GM19452 (cell line): ENCODE results near the gene ALDOA.
A peak's percentile ranks its signal among the peaks of the same experiment; 100 is the strongest.
"Not testable (repeated sequence)": the region's sequence is repeated elsewhere in the genome, so short reads cannot be mapped to it uniquely, and the experiment has no call there.

ENCODE experiments used
- ATAC-seq: cut with Tn5 transposase; IDR thresholded peaks from one replicate; pipeline ENCODE4 v1.9.1; 2021; ENCODE audit not compliant: unreplicated experiment

ALDOA gene

DNA sequence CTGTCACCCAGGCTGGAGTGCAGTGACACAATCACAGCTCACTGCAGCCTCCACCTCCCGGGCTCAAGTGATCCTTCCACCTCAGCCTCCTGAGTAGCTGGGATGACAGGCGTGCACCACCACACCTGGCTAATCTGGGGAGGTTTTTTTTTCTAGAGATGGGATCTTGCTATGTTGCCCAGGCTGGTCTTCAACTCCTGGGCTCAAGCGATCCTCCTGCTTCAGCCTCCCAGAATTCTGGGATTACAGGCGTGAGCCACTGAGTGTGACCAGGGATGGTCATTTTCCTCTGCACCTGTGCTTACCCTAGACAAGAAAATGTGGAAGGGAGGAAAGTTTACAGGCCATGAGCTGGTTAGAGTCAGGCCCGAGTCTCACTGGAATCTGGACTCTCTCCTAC lies 24.9 kb upstream of the ALDOA start:
- not testable (repeated sequence) for ATAC-seq

DNA sequence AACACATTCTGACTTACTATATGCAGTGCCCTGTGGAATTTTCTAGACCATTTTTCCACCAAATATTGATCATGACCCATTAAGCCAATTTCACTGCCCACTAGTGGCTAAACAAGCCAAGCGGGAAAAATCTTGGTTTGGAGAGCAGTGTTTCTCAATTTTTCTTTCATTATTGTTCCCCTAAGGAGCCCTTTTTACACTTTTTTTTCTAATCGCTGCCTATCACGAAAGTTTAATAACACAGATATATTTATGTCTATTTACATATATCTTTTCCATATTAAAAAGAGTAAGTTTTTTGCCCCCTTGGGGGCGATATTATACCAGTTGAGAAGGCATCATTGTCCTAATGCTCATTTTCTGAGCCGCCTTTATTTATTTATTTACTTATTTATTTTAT lies 23.7 kb upstream of the ALDOA start:
- no peak for ATAC-seq

DNA sequence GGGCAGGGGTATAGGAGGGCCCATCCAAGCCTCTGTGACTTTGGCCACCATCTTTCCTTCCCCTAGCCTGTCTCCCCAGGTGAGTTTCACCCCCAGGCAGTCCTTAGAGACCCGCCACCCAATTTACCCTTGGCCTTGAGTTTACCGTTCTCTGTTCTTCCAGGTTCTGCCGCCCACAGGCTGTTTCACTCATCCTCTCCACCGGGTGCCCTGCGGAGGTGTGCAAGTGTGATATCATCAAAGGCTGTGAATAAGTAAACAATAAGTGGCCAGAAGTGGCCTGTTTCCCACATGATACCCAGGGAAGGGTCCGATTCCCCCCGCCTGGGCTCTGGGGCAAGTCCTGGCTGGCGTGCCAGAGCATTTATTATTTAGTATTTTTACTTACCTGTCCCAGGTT lies 19.4 kb upstream of the ALDOA start:
- no peak for ATAC-seq

DNA sequence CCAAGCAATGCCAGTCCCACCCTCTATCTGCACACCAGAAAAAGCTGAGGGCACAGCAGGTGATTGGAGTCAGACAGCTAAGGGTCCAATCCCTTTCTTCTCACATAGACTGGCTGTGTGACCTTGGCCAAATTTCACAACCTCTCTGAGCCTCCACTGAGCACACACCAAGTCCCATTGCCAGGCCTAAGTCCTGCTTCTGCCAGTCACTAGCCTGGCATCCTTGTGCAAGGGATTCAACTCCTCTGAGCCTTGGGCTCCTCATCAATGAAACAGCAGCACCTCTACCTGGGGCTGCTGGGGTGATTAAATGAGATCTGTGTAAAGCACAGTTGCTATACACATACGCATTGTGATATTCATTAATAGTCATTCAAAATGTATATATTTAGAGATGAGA lies 19.0 kb upstream of the ALDOA start:
- ATAC-seq = no peak

DNA sequence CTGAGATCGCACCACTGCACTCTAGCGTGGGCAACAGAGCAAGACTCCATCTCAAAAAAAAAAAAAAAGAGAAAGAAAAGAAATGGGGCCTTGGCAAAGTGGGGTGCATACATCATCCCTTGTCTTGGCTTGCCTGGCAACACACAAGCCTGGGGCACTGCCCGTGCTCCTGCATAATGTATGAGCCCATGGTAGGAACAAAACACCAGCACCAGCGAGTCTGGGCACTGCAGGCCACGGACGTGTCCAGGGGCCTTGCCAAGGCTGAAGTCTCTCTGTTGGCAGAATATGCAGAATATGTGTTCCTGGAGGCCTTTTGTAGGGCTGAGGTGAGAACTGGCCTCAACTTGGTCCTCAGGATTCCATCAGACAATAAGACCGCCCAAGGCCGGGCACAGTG lies 15.7 kb upstream of the ALDOA start:
- ATAC-seq = no peak

DNA sequence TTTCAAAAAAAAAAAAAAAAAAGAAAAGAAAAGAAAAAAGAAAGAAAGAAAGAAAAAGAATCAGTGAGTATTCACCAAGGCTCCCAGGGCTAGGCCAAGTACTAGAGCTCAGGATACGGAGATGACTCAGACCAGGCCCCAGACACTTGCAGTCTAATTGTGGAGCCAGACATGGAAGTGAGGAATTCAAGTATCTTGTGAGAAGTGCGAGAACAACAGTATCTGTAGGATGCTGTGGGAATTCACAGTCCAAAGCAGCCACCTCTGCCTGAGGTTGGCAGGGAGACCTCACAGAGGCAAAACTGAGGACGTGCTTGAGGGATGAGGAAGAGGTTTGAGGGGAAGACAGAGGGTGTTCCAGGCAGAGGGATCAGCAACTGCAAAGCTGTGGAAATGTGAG lies 14.0 kb upstream of the ALDOA start:
- no peak for ATAC-seq

DNA sequence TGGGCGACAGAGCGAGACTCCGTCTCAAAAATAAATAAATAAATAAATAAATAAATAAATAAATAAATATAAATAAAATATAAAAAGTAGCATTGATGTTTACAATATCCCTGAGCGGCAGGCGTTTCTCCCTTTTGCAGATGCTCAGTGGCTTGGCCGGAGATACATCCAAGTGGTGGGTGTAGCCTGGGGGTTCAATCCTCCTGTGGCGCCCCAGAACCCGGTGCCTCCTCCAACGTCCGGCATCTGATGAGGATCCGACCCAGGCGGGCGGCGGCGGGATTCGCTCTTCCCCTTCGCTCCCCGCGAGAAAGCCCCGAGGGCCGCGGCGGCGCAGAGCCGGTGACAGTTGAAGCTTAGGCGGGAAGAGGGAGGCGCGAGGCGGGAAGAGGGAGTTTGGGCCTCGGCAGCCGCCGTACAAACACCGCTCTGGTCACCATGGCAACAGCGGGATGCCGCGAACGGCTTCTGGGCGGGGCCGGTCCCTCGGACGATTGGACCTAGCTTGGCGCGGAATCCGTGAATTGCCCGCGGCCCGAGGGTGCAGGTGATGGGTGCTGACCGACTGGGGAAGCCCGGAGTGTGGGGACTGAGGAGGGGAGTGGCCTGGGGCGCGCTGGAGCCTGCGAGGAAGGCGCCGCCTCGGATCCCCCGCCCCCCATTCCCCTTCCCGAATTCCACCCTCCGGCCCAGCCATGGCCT lies 12.7 kb upstream of the ALDOA start:
- ATAC-seq = peak; percentile 73

DNA sequence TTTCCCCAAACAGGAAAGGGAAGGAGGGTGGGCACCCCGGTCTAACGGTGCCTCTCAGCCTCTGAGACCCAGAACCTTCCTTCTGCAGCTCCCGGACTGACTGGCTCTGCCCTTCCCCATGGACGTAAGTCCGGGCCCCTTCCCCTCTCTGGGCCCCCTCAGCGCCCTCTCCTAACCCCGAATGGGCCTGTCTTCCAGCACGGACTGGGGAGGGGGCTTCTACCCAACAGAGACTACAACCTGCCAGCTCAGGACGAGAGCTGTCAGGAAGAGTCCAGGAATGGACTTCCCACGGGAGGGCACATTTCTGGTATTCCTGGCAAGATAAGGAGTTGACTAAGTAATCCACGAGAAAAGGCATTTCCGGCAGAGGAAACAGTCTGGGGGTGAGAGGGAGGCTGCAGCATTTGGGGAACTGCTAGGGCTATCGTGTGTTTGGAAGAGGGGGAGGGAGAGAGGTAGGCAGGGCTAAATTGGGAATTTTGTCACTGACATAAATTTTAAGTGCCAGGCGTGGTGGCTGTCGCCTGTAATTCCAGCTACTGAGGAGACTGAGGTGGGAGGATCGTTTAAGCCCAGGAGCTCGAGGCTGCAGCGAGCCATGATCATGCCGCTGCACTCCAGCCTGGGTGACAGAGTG lies 12.1 kb upstream of the ALDOA start:
- no peak for ATAC-seq

DNA sequence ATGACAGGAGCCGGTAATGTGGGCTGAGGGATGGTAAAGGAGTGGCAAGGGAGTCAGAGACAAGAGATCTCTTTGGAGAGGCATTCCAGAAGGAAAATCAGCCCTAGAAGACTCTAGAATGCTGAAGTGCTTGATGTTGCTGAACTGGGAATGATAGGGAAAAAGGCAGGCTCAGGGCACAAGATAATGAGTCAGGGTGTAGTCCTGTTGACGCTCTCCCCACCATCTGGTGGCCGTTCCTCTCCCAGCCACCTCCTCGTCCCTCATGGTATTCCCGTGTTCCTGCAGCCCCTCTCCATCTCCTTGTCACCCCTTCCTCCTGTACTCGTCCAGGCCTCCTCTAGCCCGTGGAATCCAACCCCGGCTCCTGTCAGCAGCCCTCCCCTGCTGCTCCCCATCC lies 11.1 kb upstream of the ALDOA start:
- ATAC-seq = no peak

DNA sequence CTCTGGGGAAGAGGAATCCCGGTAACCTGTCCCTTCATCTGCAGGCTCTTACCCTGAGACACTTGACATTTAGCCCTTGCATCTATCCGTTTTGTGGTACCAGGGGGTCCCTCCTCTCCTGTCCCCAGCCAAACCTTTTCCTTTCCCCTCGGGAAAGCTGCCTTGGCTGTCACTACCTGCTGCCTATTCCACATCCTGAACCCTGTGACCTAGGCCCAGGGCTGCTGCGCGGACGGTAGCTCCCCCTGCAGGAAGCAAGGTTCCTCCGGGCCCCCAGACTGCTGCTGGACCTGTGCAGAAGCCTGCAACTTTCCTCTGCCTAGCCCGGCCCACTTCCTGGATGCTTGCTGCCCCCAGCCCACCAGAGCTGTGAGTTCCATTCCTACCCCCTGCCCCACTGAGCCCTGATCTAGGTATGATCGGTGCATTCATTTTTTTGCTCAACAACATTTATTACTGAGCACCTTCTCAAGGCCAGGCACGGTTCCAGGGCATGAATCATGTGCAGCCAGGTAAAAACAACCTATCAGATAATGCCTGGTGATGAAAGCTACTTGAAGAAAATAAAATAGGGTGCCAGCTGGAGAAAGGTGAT lies 10.5 kb upstream of the ALDOA start:
- ATAC-seq = no peak

DNA sequence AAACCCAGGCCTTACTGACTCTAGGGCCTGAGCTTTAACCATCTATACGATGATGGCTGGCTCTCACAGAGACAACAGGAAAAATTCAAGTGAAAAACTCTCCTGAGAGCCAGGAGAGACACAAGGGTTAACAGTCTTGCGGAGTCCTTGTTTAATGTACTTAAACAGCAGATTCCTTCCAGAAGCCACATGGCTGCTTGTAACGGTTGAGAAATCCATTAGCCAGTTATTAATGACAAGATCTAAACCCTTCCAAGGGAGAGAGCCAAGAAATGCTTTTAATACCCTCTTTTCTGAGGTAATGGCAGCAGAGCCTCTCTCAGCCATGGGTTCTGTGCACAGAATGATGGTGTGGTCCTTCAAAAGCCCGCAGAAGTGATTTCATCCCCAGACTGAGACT lies 5.2 kb upstream of the ALDOA start:
- ATAC-seq = no peak

DNA sequence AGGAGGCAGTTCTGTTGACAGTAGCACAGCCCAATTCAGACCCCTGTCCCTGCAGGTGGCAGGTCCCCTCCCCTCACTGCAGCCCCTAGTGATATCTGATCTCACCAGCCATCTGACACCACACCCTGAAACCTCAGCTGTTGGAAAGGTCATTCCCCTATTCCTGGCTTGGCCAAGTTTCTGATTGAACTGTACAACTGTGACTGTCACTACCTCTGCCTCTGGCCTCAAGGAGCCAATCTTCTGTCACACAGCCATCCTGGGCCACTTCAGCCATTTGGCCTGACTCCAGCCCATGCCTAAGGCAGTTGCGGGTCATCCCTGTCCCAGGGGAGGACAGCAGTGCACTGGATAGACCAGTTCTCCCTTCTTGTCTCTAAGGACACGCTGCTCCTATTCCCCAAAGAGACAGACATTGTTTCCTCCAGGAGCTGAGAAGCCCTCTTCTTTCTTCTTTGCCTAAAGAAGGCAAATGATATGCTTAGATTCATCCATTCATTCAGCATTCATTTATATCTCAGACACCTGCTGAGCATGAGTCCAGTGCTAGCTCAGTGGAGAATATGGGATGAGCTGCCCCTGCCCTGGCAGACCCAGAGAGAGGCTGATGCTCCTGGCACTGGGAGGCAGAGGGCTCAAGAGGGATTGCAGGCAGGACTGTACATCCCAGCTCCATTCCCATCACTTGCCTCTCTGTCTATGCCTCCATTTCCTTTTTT lies 4.6 kb upstream of the ALDOA start:
- no peak for ATAC-seq

DNA sequence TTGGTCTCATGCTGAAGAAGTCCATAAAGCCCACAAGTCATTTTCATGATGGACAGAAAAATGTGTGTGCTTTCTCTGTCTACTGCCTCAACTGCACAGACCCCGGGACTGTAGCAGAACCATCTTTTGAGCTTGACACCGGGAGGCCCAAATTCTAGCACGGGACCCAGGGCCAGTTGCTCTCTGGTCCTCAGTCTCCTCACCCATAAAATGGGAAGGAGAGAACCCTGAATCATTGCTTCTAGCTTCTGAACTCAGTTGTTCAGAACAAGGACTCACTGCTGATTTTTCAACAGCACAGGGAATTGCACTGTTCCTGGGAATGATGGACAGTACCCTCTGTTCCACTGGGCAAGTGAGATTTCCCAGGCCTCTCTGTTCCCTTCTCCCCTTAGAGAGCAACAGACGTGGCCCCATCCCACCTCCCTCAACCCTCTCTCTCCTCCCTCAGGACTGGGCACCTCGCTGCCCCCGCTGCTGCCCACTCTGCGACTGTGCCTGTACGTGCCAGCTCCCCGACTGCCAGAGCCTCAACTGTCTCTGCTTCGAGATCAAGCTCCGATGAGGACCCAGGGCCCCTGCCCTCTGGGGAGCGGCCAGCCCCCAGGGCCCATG lies 2.2 kb upstream of the ALDOA start:
- ATAC-seq = no peak

DNA sequence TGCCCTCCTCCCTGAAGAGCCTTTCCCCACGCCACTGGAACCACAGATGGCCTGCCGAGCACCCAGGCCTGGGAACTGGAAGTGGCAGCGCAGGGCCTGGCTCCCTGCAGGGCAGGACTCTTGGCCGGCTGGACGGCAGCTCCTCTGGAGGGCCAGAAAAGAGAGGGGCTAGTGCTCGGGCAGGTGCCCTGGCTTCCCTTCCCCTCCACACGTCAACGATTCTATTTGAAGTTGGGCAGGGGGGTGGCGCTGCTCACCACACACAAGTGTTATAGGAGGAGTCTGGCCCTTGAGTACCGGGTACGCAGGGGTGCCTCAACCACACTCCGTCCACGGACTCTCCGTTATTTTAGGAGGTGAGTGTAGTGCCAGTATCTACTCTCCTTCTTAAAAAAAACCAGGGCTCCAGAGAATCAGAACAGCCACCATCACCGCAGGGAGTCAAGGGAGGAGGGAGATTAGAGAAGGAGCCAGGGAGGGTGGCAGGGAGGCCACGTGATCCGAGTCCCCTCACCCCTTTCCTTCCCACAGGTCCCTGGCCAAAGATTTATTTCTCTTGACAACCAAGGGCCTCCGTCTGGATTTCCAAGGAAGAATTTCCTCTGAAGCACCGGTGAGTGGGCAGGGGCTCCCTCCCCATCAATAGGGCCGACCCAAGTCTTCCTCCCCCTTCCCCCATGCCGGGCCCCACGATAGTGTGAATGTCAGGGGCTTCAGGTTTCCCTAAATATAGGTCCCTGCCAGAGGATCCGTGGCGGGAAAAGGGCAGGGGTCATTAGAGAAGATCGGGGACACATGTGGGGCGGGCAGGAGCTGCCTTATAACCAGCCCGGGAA lies 1.4 kb upstream of the ALDOA start:
- no peak for ATAC-seq

DNA sequence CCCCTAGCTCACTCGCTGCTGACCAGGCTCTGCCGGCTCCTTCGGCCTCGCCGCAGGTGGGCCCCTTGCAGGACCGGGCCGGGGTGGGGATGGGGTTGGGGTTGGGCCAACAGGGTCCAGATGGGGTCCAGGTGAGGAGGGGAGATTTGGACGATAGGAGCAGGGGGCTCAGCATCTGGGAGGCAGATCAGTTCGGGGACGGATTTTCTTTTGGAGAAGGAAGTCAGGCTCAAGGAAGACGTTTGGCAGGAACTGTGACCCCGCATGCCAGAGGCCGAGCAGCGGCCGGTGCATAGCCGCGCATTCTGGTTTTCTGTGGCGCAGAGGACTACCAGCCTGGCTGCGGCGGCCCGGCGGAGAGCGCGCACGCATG lies 845 bp upstream of the ALDOA start:
- ATAC-seq = no peak

DNA sequence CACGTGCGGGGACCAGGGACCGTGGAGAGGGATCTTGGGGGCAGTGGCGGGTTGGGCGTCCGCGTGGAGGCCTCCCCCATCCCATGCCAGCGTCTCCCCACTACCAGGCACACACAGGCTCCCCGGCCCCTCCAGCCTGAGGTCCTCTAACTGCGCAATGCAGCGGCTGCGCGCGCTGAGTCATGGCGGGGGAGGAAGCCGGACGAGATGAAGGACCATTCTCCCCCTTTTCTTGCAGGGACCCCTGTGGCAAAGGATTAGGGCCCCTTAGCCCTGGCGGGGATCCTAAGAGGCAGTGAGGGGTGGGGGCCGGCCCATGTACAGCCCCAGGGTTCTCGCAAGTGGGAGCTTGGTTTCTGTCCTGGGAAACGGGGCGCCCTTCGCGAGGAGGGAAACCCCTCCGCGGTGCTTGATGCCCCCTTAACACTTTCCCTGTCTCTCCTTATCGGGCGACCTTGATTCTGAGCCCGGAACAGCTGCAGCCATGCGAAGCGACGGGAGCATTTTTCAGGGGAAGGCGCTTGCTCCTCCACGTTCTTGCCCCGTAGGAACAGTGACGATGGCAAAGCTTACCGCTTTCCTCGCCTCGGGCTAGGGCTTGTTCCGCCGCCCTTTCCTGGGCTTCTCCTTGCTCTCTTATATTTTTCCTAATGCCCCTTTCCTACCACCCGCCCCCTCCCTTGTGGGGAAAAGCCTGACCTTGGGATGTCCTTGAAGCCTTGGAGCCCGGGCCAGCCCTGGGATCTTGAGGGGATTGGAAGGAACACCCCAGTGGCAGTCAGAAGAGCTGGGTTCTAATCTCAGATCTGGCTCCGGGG lies 592 bp downstream of the ALDOA start:
- ATAC-seq = no peak

DNA sequence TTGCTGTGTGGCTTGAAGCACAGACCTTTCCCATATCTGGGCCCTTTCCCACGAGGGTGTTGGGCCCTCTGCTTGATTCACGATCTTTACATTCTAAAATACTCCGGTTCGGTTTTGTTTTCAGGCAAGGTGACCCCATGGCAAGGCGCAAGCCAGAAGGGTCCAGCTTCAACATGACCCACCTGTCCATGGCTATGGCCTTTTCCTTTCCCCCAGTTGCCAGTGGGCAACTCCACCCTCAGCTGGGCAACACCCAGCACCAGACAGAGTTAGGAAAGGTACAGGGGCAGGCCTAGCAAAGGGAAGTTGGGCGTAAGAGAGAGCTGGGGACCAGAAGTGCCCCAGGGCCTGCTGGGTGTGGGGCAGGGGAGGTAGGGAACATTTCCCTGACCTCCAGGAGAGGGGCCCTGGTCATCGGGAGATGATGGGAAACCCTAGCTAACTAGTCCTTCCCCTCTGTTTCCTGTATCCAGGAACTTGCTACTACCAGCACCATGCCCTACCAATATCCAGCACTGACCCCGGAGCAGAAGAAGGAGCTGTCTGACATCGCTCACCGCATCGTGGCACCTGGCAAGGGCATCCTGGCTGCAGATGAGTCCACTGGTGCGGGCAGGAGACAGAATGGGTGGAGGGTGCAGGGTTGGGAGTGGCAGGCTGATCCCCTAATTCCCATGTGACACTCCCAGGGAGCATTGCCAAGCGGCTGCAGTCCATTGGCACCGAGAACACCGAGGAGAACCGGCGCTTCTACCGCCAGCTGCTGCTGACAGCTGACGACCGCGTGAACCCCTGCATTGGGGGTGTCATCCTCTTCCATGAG lies 1.4 kb downstream of the ALDOA start:
- ATAC-seq = no peak

DNA sequence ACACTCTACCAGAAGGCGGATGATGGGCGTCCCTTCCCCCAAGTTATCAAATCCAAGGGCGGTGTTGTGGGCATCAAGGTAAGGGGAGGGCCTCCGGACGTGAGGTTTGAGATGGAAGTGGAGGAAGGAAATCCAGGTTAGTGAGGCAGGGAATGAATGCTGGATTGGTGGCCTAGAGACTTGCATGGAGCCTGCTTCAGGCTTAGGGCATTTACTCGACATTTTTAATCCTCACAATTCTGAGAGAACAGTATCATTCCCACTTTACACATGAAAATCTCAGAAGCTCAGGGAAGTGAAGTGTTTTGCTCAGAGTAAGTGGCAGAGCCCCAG lies 2.0 kb downstream of the ALDOA start:
- no peak for ATAC-seq

DNA sequence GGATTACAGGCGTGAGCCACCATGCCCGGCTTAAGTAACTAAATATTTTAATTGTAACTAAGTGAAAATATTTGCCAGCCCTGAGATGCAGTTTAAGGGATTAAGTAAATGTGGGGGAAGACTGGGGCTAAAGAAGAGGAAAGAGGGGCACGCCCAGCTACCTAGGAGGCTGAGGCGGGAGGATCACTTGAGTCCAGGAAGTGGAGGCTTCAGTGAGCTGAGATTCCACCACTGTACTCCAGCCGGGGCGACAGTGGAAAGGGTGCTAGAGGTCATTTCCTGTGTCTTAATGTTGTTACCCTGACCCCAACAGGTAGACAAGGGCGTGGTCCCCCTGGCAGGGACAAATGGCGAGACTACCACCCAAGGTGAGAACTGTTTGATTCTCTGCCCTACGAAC lies 2.8 kb downstream of the ALDOA start:
- no peak for ATAC-seq
